Measurements from ENCODE around the gene RAB40C.

RAB40C gene

DNA sequence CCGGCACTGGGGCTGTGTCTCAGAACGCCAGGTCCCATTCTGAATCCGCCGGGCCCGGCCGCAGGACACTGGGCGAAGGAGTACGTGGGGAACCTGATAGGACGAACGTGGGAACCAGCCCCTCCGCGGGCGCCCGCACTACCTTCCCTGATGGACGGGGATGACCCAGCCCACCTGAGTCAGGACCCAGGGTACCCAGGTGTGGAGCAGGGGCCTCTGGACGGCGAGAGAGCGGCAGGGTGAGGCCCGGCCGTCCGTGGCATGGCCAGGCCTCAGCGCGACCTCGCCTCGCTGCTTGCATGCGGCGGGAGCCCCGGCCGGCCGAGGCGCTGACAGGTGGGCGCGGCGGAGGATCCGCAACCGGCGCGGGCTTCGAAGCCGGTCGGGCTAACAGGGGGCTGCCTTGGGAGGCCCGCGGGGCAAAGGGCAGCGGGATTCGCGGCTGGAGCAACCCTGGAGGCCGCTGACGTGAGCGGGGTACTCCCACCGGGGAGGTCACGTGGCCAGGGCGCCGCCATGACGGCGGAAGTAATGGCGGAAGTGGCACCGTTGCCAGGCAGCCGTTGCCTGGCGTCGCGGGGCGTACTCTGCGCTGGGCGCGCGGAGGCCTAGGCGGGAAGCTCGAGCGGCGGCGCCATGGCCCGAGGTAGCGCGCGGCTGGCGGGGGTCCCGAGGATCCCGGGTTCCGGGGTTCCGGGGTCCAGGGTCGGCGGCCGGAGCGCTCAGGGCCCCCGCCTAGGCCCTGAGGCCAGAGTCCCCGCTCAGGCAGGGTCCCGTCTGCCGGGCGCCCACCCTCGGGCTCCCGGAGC, 59.1 kb downstream of the RAB40C start, which contains the start of gene WDR90:
Gene WDR90 (plus strand): TSS at position 585 of the 809 bp plus-strand sequence. CDS start 52 bp downstream, at position 637.
- DNase-seq (ENCODE audit: low spot score), result peak; percentile 94

GRCh38 chr16:649631-650030, 59.8 kb downstream of the RAB40C start:
- DNase-seq (ENCODE audit: low spot score), result peak; percentile 12

DNA sequence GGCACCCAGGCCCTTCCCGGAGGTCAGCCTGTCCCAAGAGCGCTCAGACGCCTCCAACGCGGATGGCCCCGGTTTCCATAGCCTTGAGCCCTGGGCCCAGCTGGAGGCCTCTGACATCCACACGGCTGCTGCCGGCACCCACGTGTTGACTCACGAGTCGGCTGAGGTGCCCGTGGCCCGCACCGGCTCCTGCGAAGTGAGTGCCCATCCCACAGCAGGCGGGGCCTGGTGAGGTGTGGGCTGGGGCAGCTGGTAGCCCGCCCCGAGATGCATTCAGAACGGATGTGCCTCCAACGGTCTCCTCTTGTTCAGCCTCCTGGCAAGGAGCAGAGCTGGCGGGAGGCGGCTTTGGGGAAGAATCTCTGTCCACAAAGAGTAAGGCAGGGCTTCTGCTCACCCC, 62.0 kb downstream of the RAB40C start:
- no peak for DNase-seq (ENCODE audit: low spot score)

- DNase-seq (ENCODE audit: low spot score), result no peak
Observed at GRCh38 chr16:652454-653305, 62.8 kb downstream of the RAB40C start.

- DNase-seq (ENCODE audit: low spot score), result no peak
Observed at GRCh38 chr16:654034-654433, 64.2 kb downstream of the RAB40C start.

DNA sequence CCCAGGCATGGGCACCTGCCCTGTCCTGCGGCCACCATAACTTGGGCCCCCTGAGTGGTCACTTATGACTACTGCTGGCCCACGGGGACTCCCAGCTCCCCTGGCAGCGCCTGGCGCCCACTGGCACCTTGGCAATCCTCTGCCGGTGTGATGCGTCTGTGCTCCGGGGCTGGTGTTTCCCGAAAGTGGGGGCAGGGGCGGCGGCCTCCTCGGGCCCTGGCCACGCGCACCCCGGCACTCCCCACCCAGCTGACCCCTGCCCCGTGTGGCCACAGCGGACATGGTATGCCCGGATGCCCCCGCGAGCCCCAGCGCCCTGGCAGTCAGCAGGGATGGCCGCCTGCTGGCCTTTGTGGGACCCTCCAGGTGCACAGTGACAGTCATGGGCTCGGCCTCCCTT, 67.6 kb downstream of the RAB40C start:
- DNase-seq (ENCODE audit: low spot score), result no peak

- no peak for DNase-seq (ENCODE audit: low spot score)
Observed at GRCh38 chr16:658679-659571, 69.1 kb downstream of the RAB40C start.

GRCh38 chr16:659618-660017, 69.8 kb downstream of the RAB40C start:
- no peak for DNase-seq (ENCODE audit: low spot score)

- DNase-seq (ENCODE audit: low spot score), result no peak
Observed at GRCh38 chr16:660132-660458, 70.2 kb downstream of the RAB40C start.

DNA sequence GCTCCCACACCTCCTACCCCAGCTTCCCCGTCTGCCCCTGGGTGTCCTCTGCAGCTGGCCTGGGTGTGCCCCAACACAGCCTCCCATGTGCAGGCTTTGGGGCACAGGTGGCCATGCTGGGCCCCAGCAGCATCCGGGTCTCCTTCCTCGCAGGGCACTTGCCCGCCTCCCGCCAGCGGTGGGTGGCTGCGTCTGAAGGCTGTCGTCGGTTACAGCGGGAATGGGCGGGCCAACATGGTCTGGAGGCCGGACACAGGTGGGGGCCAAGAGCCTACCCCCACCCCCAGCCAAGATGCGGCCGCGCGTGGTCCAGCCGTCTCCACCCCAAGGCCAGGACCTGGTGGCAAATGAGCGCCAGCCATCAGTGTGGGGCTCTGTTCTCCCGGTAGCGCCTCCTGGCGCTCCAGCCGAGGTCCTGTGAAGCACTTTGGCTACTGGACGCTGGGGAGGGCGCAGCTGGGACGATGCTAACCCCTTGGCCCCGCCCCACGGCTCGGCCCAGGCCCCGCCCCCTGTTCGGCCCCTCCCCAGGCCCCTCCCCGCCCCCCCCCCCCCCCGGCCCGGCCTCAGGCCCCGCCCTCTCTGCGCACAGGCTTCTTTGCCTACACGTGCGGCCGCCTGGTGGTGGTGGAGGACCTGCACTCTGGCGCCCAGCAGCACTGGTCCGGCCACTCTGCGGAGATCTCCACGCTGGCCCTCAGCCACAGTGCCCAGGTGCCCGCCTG, 70.8 kb downstream of the RAB40C start:
- DNase-seq (ENCODE audit: low spot score), result peak; percentile 87

DNA sequence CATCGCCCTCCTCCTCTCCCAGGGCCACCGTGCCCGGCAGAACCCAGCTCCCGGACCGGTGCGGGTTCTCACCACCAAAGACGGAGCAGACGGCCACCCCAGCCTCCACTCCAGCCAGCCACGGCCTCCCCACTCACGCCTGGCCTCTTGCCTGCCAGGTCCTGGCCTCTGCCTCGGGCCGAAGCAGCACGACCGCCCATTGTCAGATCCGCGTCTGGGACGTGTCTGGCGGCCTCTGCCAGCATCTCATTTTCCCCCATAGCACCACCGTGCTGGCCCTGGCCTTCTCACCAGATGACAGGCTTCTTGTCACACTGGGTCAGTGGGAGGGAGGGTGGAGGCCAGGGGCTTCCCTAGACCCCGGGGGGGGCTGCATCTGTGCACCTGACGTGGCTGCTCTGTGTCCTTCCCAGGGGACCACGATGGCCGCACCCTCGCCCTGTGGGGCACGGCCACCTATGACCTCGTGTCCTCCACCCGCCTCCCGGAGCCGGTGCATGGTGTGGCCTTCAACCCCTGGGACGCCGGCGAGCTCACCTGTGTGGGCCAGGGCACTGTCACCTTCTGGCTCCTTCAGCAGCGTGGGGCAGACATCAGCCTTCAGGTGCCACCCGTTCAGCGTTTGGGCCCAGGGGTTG, 71.4 kb downstream of the RAB40C start:
- DNase-seq (ENCODE audit: low spot score), result no peak

GRCh38 chr16:662095-662494, 72.2 kb downstream of the RAB40C start:
- DNase-seq (ENCODE audit: low spot score), result no peak

DNA sequence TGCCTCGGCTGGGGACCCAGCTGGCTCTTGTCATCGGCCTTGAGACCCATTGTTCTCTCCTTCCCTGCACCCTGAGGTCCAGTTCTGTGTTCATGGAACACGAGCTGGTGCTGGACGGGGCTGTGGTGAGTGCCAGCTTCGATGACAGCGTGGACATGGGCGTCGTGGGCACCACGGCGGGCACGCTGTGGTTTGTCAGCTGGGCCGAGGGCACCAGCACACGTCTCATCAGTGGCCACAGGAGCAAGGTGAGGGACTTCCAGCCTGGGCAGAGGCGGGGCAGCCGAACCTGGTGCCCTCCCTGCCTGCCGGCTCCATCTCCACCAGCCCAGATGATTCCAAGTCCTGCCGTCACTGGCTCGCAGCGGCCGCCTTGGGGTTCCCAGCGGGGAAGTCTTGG, 72.7 kb downstream of the RAB40C start:
- no peak for DNase-seq (ENCODE audit: low spot score)

DNA sequence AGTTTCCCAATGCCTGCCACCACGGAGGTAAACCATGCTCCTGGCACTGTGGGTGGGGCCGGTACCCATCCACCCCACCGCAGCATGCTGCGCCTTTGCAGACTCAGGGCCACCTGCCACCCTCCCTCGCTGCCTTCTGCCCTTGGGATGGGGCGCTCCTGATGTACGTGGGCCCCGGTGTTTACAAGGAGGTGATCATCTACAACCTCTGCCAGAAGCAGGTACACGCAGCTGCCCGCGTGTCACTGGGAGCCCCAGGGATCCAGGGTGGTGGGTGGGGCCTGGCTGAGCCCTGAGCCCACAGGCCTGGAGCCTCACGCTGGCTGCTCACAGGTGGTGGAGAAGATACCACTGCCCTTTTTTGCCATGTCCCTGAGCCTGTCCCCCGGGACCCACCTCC, 76.7 kb downstream of the RAB40C start:
- DNase-seq (ENCODE audit: low spot score), result no peak

DNA sequence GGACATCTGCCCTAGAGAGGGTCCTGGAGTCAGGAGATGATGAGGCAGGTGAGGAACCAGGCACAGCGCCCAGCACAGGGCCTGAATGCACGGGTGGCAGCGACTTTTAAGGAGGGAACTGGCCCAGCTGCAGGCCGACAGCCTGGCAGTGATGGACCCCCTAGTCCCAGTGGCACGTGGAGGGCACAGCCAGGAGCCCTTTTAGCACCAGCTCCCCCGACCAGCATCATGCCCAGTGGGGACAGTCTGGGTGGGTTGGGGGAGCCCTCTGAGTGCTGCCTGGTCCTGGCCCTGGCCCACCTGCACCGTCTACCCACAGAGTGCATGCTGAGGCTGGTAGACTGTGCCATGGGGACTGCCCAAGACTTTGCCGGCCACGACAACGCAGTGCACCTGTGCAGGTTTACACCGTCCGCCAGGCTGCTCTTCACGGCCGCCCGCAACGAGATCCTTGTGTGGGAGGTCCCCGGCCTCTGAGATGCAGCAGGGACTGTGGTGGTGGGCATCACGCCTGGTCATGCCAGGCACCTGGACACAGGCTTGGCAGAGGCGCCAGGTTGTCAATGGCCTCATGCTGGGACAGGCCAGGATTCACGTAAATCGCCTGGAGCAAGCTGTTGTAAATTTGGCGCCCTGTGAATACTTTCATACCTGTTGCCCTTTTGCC, 77.4 kb downstream of the RAB40C start:
- no peak for DNase-seq (ENCODE audit: low spot score)

- DNase-seq (ENCODE audit: low spot score), result peak; percentile 93
Observed at GRCh38 chr16:667780-668518, 78.1 kb downstream of the RAB40C start, which contains the start of gene RHOT2. Gene RHOT2 (plus strand): TSS chr16:668132. CDS start chr16:668200, 68 bp downstream.

- DNase-seq (ENCODE audit: low spot score), result peak; percentile 16
Observed at GRCh38 chr16:668519-669171, 78.8 kb downstream of the RAB40C start.

- no peak for DNase-seq (ENCODE audit: low spot score)
Observed at GRCh38 chr16:669666-670065, 79.8 kb downstream of the RAB40C start.

Data from hematopoietic multipotent progenitor cell treated with erythropoietin and hydrocortisone succinate and interleukin-3 and kit ligand, for 15 days (in vitro differentiated cells).